Islet of Langerhans (tissue), 1 donor: ENCODE measurements around the gene ST6GALNAC6.

Source experiments
- FAIRE-seq: peaks from one replicate; lab custom pipeline; 2011; peaks lifted over from hg19 to GRCh38; lab: Jason Lieb, UNC

Gene ST6GALNAC6

DNA sequence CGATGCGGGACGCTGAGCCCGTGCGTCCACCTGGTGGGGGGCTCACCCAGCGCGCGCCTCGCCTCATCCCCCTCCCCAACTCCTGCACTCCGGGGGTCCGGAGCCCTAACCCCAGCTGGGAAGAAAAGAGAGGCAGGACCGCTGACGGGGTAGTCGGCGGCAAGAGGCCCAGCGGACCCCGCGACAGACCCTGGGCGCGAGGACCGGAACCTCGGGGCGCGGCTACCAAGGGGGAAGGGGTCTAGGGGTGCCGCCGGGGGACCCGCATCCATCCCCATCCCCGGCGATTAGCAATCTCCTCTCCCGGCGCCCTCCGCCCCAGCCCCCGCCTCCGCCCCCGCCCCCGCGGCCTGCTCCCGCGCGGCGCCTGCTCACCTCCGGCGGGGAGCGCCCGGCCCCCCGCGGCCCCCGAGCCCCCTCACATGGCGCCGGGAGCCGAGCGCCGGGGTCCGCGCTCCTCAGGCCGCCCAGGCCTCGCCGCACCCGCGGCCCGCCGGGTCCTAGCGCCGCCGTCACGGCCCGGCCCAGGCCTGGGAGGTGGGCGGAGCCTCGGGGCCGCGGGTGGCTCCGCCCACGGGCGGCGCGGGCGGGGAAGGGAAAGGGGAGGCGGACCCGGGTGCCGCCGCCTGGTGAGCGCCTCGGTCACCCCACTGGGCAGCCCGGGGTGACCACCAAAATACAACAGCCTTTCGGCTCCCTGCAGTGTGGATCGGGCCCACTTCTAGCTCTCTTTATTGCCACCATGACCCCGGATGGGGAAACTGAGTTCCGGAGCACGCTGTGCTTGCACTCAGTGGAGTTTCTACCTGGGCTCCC is at the start of gene ST6GALNAC6:
TSS of gene ST6GALNAC6 (minus strand) at position 476 of the 816 bp plus-strand sequence. CDS start 1,622 bp downstream, outside the sequence.
- no peak for FAIRE-seq

GRCh38 chr9:127947841-127948710 is 48.7 kb upstream of the ST6GALNAC6 start:
- no peak for FAIRE-seq

DNA sequence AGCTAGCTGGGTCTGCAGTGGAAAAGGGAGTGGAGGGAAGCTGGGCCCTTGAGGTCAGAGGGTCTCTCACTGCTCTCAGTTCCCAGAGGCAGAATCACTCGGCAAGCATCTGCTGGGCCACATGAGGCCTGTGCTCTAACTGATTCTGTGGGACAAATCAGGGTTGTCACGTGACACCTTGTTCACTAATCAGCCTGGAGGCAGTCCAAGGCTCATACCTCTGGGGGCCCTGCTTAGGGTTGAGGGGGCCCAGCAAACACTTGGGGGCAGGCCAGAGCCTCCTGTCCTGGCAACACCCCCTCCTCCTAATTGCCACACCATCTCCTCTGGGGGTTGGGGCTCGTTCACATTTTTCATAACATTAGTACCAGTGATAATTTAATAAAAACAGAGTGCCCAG is 47.3 kb upstream of the ST6GALNAC6 start:
- no peak for FAIRE-seq

DNA sequence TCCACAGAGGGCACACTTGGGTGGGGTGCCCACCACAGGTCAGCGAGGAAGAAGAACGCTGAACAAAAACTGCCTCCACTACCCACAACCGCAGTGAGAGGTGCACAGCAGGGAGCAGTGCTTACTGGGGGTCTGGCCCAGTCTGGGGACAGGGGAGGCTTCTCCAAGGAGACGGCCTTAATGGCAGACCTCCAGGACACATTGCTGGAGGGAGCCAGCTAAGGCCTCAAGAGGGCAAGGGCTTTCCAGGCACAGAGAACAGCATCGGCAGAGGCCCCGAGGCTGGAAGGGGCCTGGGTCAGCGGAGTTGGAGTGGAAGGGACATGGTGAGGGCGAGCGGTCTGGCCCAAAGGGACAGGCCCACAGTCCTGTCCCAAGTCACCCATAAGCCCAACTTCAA is 46.5 kb upstream of the ST6GALNAC6 start:
- no peak for FAIRE-seq

DNA sequence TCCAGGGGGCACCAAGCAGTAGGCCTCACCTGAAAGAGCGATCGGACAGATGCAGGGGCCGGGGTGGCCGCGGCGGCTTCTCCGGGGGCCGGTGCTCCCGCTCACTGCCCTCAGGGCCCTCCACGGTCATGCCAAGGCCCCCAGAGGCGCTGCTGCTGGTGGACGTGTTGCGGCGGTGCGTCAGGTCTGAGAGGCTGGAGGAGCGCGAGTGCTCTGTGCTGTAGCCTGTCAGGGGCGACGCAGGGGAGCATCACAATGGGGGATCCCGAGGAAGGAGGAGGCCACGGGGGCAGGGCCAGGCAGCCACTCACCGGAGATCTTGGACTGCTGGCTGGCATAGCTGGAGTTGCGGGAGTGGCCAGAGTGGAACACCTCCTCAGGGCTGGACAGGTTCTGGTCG is 45.9 kb upstream of the ST6GALNAC6 start:
- no peak for FAIRE-seq

DNA sequence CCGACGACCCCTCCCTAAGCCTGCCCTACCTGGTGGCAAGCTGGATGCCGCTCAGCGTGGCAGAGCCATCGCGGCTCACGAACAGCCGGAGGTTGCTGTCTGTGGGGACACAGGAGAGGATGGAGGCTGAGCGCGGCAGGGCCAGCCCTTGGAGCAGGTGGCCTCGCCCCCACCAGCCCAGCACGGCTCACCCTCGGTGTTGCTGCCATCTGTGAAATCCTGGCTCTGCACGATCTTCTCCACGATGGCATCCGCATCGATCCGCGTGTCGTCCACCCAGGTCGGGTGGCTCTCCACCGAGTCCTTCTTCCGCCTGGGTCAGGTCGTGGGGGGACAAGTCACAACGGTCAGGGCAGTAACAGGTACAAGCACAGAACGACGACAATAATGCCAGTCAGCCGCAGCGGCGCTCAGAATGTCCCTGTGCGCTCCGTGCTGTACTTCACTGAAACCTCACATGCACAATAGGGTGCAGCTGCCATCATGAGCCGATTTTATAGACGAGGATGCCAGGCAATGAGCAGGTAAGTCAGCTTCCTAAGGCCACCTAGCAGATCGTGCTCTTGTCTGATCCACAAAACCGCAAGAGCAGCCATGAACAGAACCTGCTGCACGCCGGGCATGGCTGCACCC is 45.3 kb upstream of the ST6GALNAC6 start:
- no peak for FAIRE-seq

- no peak for FAIRE-seq
Measured at GRCh38 chr9:127943731-127944144, 44.3 kb upstream of the ST6GALNAC6 start.

DNA sequence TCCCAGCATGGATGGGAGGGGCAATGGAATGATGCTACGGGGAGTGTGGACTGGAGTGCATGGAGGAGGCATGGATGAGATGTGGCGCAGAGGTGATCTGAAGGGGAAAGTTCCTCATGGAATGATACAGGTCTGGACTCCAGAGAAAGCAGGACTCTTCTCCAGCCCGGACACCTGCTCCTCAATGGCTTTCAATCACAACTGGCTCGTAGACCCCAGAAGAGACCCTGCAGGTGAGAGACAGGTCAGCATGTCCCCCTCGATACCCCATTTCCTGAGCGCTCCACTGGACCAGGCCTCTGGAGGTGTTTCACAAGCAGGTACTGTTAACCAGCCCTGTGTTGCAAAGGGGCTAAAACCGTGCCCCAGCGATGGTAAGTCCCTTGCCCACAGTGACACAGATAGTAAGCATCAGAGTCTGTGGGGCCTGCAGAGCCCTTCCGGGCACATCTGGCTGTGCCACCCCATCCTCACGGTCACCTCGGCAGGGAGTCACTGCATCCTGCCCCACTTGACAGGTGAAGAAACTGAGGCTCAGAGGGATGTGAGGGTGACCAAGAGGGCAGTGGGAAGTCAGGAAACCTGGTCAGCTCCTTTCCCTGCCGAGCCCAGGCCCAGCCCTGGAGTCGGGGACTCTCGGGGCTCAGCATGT is 43.7 kb upstream of the ST6GALNAC6 start:
- FAIRE-seq, result no peak

DNA sequence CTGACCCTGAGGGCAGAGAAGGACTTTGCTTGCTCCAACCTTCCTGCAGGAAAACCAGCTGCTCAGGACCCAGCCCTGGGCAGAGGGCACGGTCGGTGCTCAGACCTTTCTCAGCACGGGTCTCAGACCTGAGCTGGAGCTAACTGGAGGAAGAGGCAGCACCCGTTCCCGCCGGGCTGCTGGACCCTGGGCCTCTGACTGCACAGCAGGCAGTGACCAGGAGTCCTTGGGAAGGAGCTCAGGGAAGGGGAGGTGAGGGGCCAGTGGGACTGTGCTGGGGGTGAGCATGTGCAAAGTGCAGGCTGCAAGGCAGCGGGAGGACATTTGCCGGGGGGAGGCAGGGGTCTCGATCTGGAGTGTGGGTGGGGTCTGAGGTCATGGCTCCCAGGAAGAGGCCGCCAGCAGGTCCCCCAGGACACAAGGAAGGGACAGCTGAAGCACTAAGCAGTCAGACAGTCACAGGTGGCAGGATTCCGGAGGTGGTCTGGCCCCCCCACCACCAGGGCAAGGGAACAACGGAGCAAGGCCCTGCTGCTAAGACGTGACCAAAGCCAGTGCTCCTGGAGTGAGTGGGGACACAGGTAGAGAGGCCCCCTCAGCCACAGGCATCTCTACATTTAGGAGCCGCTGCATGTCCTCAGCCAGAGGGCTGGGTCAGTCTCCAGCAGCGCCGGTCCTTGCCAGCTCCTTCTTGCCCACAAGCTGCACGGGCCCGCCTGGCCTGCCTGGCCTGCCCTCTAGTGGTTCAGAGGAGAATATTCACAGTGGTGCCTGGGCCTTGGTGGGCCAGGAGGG is 43.0 kb upstream of the ST6GALNAC6 start:
- FAIRE-seq, result no peak

DNA sequence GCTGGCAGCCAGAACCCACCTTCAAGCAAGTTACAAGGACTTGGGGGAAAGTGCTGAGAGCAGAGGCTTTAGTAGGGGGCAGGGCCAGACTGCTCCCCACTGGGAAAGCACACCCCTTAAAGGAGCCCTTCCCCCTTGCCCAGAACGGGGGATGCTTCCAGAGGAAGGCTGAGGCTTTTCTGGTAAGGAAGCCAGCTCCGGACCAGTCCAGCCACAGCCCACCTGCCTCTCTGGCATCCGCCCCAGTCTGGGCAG is 42.5 kb upstream of the ST6GALNAC6 start:
- FAIRE-seq, result no peak

GRCh38 chr9:127941062-127941960 is 41.9 kb upstream of the ST6GALNAC6 start:
- FAIRE-seq, result no peak

- FAIRE-seq, result no peak
Measured at GRCh38 chr9:127940593-127940992, 41.2 kb upstream of the ST6GALNAC6 start.

GRCh38 chr9:127938298-127938690 is 38.9 kb upstream of the ST6GALNAC6 start:
- FAIRE-seq, result no peak

- FAIRE-seq, result no peak
Measured at GRCh38 chr9:127937388-127938297, 38.2 kb upstream of the ST6GALNAC6 start, which contains the start of gene DPM2. Gene DPM2, minus strand, starts transcription at chr9:127937854. Its CDS starts 34 bp downstream, at chr9:127937820.

GRCh38 chr9:127937056-127937387 is 37.6 kb upstream of the ST6GALNAC6 start:
- no peak for FAIRE-seq

GRCh38 chr9:127936347-127936852 is 37.0 kb upstream of the ST6GALNAC6 start:
- FAIRE-seq, result no peak

DNA sequence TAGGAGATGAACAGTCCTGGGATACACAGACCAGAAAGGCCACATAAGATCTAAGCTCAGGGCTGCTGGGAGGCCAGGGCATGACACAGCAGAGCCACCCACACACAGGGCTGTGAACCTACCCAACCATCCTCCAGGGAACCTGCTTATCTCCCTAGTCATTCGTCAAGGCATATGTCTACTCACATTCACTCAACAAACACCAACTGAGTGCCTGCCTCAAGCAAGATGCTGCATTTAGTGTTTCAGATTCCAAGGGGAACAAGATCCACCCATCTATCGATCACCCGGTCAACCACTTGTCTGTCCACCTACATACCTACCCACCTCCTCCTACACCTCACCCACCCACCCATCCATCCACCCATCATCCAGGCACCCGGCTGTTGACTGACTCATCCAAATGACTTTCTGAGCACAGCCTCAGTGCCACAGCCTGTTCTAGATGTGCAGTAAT is 36.4 kb upstream of the ST6GALNAC6 start:
- no peak for FAIRE-seq

DNA sequence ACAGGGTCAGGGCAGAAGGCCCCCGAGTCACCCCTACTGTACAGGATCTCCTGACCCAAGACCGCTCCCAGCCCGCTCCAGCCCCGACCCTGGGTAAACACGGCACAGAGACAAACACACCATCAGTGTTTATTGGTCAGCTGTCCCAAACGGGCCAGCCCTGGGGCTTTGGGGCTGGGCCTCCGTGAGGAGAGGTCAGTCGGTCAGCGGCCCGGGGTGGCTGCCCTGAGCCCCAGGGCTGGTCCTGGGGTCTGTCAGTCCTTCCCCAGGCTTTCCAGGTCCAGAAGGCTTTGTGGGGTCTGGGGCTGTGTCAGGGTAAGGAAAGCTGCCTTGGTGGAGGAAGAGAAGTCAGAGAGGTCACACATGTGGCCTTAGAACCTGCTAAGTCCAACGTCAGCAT is 35.6 kb upstream of the ST6GALNAC6 start:
- FAIRE-seq, result no peak

- FAIRE-seq, result no peak
Measured at GRCh38 chr9:127934248-127934647, 34.8 kb upstream of the ST6GALNAC6 start.
